GM23248 (cell line): ENCODE data around the gene LRGUK. TPM values are rescaled to one million over a fixed set of nuclear protein-coding genes. Genes with fewer than 3 reads are reported as not detected.
A peak's percentile ranks its signal among the peaks of the same experiment; 100 is the strongest.

Experiments used
- DNase-seq: peaks from one replicate; pipeline ENCODE4 v3.0.0-alpha.2; 2015
- H2AFZ ChIP-seq: fragments of 200-600 bp; sonication (generic); 2 replicates; pipeline ENCODE4 v1.6.1; 2016; ENCODE audit warnings: antibody characterized with exemption
- H3F3A ChIP-seq: fragments of 200-600 bp; sonication (generic); 2 replicates; pipeline ENCODE4 v1.6.1; 2016; ENCODE audit warnings: mild to moderate bottlenecking, antibody characterized with exemption, mixed run types; ENCODE audit not compliant: insufficient read depth
- H3K27ac ChIP-seq: fragments of 200-600 bp; sonication (generic); 2 replicates; pipeline ENCODE4 v1.5.1; 2016; ENCODE audit warnings: mild to moderate bottlenecking
- H3K27me3 ChIP-seq: fragments of 200-600 bp; sonication (generic); replicated peaks from 2 replicates; pipeline ENCODE4 v1.6.1; 2016; ENCODE audit warnings: mild to moderate bottlenecking; ENCODE audit not compliant: insufficient read depth
- H3K36me3 ChIP-seq: fragments of 200-600 bp; sonication (generic); 2 replicates; pipeline ENCODE4 v1.6.1; 2016; ENCODE audit warnings: low read depth, mild to moderate bottlenecking
- H3K4me1 ChIP-seq: fragments of 200-600 bp; sonication (generic); 2 replicates; pipeline ENCODE4 v1.6.1; 2016; ENCODE audit warnings: mild to moderate bottlenecking; ENCODE audit not compliant: insufficient read depth
- H3K4me2 ChIP-seq: fragments of 200-600 bp; sonication (generic); one replicate; pipeline ENCODE4 v1.6.1; 2016; ENCODE audit warnings: mild to moderate bottlenecking; ENCODE audit not compliant: unreplicated experiment
- H3K4me3 ChIP-seq: fragments of 200-600 bp; sonication (generic); 2 replicates; pipeline ENCODE4 v1.5.1; 2016; ENCODE audit warnings: mild to moderate bottlenecking
- H3K79me2 ChIP-seq: fragments of 200-600 bp; sonication (generic); 2 replicates; pipeline ENCODE4 v1.6.1; 2016; ENCODE audit warnings: mild to moderate bottlenecking; ENCODE audit not compliant: insufficient read depth
- H3K9ac ChIP-seq: fragments of 200-600 bp; sonication (generic); 2 replicates; pipeline ENCODE4 v1.6.1; 2016; ENCODE audit warnings: mild to moderate bottlenecking
- H3K9me2 ChIP-seq: fragments of 200-600 bp; sonication (generic); 2 replicates; pipeline ENCODE4 v1.6.1; 2016; ENCODE audit warnings: mixed run types, mild to moderate bottlenecking, moderate library complexity; ENCODE audit not compliant: insufficient read depth
- H3K9me3 ChIP-seq: fragments of 200-600 bp; sonication (generic); one replicate; pipeline ENCODE4 v1.6.1; 2017; ENCODE audit warnings: low read depth
- H4K20me1 ChIP-seq: fragments of 200-600 bp; sonication (generic); 2 replicates; pipeline ENCODE4 v1.6.0; 2016; ENCODE audit not compliant: insufficient read depth
- EZH2 ChIP-seq: fragments of 200-600 bp; sonication (generic); IDR thresholded peaks from 2 replicates; pipeline ENCODE4 v1.6.1; 2018; ENCODE audit warnings: antibody characterized with exemption, mild to moderate bottlenecking; ENCODE audit not compliant: insufficient read depth, poor library complexity, severe bottlenecking
- EZH2phosphoT487 ChIP-seq: fragments of 200-600 bp; sonication (generic); IDR thresholded peaks from 2 replicates; pipeline ENCODE4 v1.6.1; 2018; ENCODE audit warnings: antibody characterized with exemption, moderate library complexity, mild to moderate bottlenecking, low read depth; ENCODE audit not compliant: insufficient read depth
- WGBS, 2 experiments: methylation state at CpG; one replicate each; pipeline ENCODE4 v1.1.6; 2015 to 2017; ENCODE audit warnings: low lambda C conversion rate in 2 of 2, low coverage in 1 of 2; ENCODE audit errors: missing lambda C conversion rate in 2 of 2; 5-methylcytosine and 5-hydroxymethylcytosine counted together
- in situ Hi-C: fragments of 300-500 bp; cut with MboI; formaldehyde crosslinking; loops from 2 replicates; pipeline ENCODE4 v1.15.0; 2020
- polyA plus RNA-seq: library from polyadenylated mRNA; unstranded; fragments of >200 nt; fragmentation: Nextera tagmentation; extraction: Ambion mirVana; gene quantifications from 2 replicates; pipeline ENCODE4 v1.2.1, GENCODE V29; 2016
- total RNA-seq: library from RNA; depleted of rRNA; stranded (reverse); fragments of >200 nt; shearing (Covaris generic); gene quantifications from 2 replicates; pipeline ENCODE4 v1.2.3, GENCODE V29; 2014

The LRGUK gene
- total and polyA plus RNA-seq, 2 experiments from 2014 or later, result 0.11 TPM; not detected in 1

DNA sequence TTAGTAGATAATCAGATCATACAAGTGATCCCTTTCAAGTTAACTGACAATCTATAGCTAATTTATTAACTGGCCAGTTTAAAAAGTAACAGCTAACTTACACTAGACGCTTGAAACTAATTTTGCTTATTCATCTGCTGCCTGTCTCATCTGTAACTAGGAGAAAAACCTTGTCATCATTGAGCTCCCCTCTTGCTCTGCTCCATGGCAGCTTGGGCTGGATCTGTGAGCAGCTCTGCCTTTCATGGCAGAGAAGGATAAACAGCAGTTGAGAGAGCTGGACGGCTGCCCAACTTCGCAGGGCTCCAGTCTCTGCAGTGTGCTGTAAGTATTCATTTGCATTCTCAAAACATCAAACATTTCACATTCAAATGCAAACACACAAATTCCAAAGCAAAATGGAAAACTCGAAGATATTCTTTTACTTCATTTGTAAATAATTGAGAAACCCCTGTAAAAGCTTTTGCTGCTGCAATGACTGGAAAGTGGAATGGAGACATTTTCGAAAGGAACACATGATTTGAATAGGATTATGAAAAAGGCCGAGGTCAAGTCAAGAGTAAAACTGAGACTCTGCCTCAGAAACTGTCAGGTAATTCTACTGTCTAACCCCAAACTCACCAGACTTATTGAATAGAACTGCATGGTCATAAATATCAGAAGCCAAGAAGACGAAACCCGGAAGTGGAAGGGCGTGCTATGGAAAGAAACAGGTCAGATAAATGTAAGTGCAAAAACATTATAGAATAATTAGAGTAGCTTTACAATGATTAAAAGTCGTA is 172.0 kb downstream of the LRGUK start:
- WGBS, 2 experiments, result 81 to 82% methylated on average over 10 of the region's 10 CpGs
- Histone ChIP-seq H3K27me3 (no peaks in the 10 kb centered on the region), H3K36me3 (peaks cover 51% of the 10 kb centered on the region), H3K9me3 (no peaks in the 10 kb centered on the region), H3K27ac (no peak overlapping the region), H3K79me2 (no peaks in the 10 kb centered on the region), H3K4me1 (peaks cover 10% of the 10 kb centered on the region; the same call in 1 of the 2 replicates), H3K9ac (no peak overlapping the region), H3K9me2 (no peaks in the 10 kb centered on the region), H3K4me3 (no peak overlapping the region), H3K4me2 (no peak overlapping the region), H3F3A (0 out of 2 replicates have a peak, but pooled peaks cover 5% of the 10 kb centered on the region), H2AFZ (no peak overlapping the region), H4K20me1 (no peaks in the 10 kb centered on the region)
- TF ChIP-seq EZH2phosphoT487, result no peak
- no peak for TF ChIP-seq EZH2
- no peak for DNase-seq
- in situ Hi-C loops, result no loop called here

DNA sequence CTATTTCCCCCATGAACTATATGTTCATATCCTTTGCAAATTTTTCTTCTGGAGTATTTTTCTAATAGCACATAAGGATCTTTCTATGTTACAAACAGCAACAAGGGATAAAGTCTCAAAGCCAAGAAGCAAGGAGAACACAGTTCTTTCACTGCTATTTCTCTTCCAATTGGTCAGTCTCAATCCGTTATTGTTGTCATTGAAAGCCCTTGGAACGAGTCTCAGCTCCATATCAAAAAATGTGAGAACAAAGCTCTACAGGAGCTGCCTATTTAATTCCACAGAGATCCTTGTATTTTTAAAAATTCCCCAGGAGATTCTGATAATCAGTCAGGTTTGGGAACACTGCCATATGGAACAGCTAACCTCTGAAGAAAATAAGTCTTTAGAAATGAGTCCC is 173.8 kb downstream of the LRGUK start:
- H3K79me2 ChIP-seq, result no peaks in the 10 kb centered on the region
- H3K36me3 ChIP-seq, result peaks cover 57% of the 10 kb centered on the region
- 97 to 98% methylated on average over 2 of the region's 2 CpGs for WGBS, 2 experiments
- H3K4me1 ChIP-seq, result peaks cover 10% of the 10 kb centered on the region; the same call in 1 of the 2 replicates
- H3K4me3 ChIP-seq, result no peak overlapping the region
- H4K20me1 ChIP-seq, result no peaks in the 10 kb centered on the region
- no peak overlapping the region for H3K27ac ChIP-seq
- in situ Hi-C loops, result no loop called here
- TF ChIP-seq EZH2phosphoT487, result no peak
- no peak for TF ChIP-seq EZH2
- no peak for DNase-seq
- H2AFZ ChIP-seq, result no peak overlapping the region
- no peaks in the 10 kb centered on the region for H3K27me3 ChIP-seq
- 0 out of 2 replicates have a peak, but pooled peaks cover 5% of the 10 kb centered on the region for H3F3A ChIP-seq
- H3K4me2 ChIP-seq, result no peak overlapping the region
- H3K9me2 ChIP-seq, result no peaks in the 10 kb centered on the region
- no peaks in the 10 kb centered on the region for H3K9me3 ChIP-seq
- H3K9ac ChIP-seq, result no peak overlapping the region

DNA sequence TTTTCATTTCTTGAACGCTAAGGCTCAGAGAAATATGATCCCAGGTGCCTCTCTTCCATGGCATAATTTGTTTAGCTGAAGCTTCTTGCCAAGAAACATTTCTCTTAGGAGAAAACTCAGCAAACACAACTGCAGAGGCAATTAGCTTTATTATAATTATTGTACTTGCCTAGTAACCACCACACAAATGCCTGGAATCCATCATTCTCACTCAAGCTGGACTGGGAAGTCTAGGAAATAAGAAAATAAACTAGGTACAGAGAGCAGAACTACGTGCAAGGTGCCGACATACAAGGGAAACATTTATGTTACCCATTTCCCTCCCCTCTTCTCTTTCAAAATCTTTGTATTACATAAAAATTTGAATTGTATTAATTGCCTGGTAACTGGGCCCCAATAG is 174.5 kb downstream of the LRGUK start:
- Histone ChIP-seq H3K79me2 (no peaks in the 10 kb centered on the region), H3F3A (0 out of 2 replicates have a peak, but pooled peaks cover 5% of the 10 kb centered on the region), H3K27me3 (no peaks in the 10 kb centered on the region), H3K27ac (no peak overlapping the region), H3K9ac (no peak overlapping the region), H3K9me2 (no peaks in the 10 kb centered on the region), H3K9me3 (no peaks in the 10 kb centered on the region), H3K4me3 (no peak overlapping the region), H3K4me2 (no peak overlapping the region), H2AFZ (no peak overlapping the region), H3K4me1 (peaks cover 10% of the 10 kb centered on the region), H3K36me3 (peaks cover 52% of the 10 kb centered on the region), H4K20me1 (no peaks in the 10 kb centered on the region)
- no peak for DNase-seq
- TF ChIP-seq EZH2, result no peak
- TF ChIP-seq EZH2phosphoT487, result no peak
- 79 to 81% methylated on average over 3 of the region's 3 CpGs for WGBS, 2 experiments
- in situ Hi-C loops, result no loop called here

DNA sequence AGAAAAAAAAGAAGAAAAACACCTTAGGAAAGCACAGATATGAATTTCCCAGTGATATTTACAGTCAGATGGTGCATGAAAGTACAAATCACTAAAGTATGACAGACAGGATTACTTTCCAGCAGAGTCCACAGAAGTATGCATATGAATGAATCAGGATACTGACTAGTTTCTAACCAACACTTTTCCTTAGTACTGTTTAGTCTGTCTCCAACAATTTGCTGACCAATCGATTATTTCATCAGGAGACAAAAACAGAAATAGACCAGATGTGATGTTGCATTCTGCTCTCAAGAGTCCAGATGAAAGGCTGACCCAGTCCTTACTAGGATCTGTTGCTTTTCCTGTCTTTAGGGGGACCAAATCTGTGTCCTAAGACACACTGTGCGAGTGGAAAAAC is 175.0 kb downstream of the LRGUK start:
- in situ Hi-C loops, result no loop called here
- Histone ChIP-seq H3K27ac (no peak overlapping the region), H2AFZ (no peak overlapping the region), H4K20me1 (no peaks in the 10 kb centered on the region), H3F3A (0 out of 2 replicates have a peak, but pooled peaks cover 8% of the 10 kb centered on the region), H3K36me3 (peaks cover 48% of the 10 kb centered on the region), H3K4me3 (no peak overlapping the region), H3K4me2 (no peak overlapping the region), H3K27me3 (no peaks in the 10 kb centered on the region), H3K4me1 (peaks cover 14% of the 10 kb centered on the region), H3K9me3 (no peaks in the 10 kb centered on the region), H3K9ac (no peak overlapping the region), H3K79me2 (no peaks in the 10 kb centered on the region), H3K9me2 (no peaks in the 10 kb centered on the region)
- DNase-seq, result peak; percentile 44
- no peak for TF ChIP-seq EZH2phosphoT487
- TF ChIP-seq EZH2, result no peak
- 53 to 55% methylated on average over 2 of the region's 2 CpGs for WGBS, 2 experiments

DNA sequence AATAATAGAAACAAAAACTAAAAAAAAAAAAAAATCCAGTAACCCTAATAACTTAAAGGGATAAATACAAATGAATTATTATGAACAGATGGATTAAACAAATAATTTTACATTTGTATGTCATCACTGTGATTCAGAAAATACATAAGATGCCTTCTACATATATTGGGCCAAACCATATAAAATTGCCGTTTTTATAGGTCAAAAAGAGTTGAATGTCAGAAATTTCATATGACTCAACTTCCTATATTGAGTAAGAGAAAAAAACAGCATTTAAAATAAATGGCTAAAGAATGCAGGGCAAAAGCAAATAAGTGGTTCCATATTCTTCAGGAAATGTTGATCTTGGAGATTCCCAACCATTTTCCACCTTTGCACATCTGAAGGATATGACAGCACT is 180.2 kb downstream of the LRGUK start:
- Histone ChIP-seq H3K79me2 (peaks cover 16% of the 10 kb centered on the region), H3K4me3 (0 out of 2 replicates have a peak overlapping the region, but pooled peaks have one; percentile 6), H3K4me2 (peak overlapping the region; percentile 53), H4K20me1 (no peaks in the 10 kb centered on the region), H3K4me1 (peaks cover 30% of the 10 kb centered on the region), H3K36me3 (peaks cover 16% of the 10 kb centered on the region), H3K27ac (peak overlapping the region; percentile 34), H3K9ac (no peak overlapping the region), H3F3A (0 out of 2 replicates have a peak, but pooled peaks cover 19% of the 10 kb centered on the region), H3K9me2 (no peaks in the 10 kb centered on the region), H2AFZ (no peak overlapping the region), H3K27me3 (no peaks in the 10 kb centered on the region), H3K9me3 (no peaks in the 10 kb centered on the region)
- peak; percentile 69 for DNase-seq
- in situ Hi-C loops, result no loop called here
- no peak for TF ChIP-seq EZH2
- no peak for TF ChIP-seq EZH2phosphoT487
- 0 to 4% methylated on average over 1 of the region's 1 CpG for WGBS, 2 experiments
